ENCODE data around the gene GAA.

Gene GAA

DNA sequence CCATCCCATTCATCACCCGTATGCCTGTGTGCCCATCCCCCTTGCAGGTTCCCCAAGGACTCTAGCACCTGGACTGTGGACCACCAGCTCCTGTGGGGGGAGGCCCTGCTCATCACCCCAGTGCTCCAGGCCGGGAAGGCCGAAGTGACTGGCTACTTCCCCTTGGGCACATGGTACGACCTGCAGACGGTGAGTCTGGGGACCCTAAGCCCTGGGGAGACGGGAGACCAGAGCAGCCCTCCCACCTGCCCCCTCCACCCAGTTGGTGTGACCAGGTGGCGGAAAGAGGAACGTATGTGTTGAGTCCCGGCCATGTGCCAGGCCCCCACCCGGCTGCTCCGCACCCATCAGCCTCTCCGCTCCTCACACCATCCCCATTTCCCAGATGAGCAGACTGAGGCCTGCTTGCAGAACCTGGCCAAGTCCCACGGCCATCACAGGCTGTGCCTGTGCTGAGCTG is 15.6 kb downstream of the GAA start:
- DNase-seq (ENCODE audit: low spot score): no peak

DNA sequence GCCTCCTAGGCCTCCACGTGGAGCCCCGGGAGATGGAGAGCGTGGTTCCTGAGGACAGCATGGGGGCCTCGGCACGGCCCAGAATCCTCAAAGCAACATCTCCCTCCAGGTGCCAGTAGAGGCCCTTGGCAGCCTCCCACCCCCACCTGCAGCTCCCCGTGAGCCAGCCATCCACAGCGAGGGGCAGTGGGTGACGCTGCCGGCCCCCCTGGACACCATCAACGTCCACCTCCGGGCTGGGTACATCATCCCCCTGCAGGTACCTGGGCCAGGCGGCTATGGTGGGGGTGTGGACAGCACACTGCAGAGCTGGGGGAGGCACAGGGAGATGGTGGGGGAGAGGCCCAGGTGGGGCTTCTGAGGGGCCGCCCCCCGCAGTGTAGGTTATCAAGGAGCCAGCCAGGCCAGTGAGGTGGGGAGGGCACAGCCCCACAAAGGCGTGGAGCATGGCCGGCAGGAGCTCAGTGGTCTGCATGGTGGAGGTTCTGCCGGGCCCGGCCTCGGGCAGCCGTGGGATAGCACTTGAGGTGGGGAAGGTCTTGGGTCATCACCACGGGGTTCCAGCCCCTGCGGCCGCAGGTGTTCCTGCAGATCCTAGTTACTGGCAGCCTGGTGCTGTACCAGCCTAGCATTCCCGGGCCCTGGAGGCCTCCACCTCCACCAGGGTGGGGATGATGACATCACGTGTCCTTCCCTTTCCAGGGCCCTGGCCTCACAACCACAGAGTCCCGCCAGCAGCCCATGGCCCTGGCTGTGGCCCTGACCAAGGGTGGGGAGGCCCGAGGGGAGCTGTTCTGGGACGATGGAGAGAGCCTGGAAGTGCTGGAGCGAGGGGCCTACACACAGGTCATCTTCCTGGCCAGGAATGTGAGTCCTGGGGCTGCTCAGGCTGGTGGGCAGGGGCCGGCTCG is 16.4 kb downstream of the GAA start:
- no peak for DNase-seq (ENCODE audit: low spot score)

DNA sequence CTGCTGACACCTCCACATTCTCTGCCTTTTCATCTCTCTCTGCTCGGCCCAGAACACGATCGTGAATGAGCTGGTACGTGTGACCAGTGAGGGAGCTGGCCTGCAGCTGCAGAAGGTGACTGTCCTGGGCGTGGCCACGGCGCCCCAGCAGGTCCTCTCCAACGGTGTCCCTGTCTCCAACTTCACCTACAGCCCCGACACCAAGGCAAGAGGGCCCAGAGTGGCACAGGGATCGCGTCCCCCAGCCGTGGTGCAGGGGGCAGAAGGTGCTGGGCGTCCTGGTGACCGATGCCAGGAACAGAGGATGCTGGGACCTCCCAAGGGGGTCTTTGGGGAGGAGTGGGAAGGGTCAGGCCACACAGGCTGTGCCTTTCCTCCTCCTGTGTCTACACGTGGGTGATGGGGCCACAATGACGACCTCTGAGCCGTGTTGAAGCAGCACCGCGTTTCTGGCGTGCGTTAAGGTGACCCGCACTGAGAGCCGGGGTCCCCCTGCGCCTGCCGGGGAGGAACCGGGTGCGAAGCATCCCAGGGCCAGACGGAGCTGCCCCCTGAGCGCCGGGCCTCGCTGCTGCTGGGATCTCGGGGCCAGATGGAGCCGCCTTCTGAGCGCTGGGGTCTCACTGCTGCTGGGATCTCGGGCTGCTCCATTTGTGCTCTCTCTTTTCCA is 17.4 kb downstream of the GAA start:
- DNase-seq (ENCODE audit: low spot score): no peak

- peak; percentile 54 for DNase-seq (ENCODE audit: low spot score)
Measured at GRCh38 chr17:80119271-80119791, 17.9 kb downstream of the GAA start.

DNA sequence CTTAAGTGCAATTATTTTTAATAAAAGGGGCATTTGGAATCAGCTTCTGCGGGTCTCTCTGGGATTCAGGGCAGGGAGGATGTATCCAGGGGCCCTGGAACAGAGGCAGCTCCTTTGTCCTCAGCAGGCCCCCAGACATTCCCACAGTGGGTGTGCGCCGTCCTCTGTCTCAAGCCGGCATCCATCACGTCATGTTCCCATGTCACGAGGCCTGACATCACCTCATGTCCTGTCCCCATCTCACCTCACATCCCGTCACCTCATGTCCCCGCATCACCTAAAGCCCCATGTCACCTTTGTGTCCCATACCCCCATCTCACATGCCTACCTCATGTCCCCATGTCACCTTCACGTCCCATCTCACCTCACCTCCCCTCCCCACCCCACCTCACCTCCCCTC is 18.5 kb downstream of the GAA start:
- DNase-seq (ENCODE audit: low spot score): no peak

- no peak for DNase-seq (ENCODE audit: low spot score)
Measured at GRCh38 chr17:80122026-80122575, 20.7 kb downstream of the GAA start.

DNA sequence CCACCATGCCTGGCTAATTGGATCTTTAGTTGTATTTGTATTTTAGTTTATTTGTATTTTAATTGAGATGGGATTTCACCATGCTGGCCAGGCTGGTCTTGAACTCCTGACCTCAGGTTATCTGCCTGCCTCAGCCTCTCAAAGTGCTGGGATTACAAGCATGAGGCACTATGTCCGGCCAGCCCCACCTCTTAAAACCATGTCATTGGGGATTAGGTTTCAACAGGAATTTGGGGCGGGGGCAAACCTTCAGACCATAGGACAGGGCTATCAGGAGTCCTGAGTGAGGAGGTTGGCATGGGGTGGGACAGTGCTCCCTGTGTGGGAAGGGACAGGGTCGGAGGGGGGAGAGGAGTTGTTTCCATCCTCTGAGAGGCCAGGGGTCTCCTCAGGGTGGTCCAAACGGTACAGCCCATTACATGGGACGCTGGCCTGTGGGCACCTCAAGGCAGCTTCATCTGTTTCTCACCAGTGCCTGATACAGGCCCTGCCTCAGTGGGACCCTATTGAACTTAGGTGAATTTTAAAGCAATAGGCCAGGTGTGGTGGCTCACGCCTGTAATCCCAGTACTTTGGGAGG is 21.6 kb downstream of the GAA start:
- no peak for DNase-seq (ENCODE audit: low spot score)

DNA sequence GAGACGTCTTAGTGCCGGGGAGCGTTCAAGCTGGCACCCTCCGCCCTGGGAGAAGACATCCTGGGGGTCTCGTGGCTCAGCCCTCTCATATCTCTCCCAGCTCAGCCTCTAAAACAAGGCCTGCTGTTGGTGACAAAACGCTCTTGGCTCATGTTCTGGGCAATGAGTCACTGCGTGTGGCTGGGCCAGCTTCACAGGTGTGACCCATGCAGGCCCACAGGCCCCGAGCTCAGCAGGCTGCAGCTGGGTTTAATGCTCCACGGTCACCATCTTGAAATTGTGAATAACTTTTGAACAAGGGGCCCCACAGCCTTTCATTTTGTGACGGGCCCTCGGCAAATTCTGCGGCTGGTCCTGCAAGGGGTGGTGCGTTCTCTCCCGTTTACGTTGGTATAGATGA is 22.4 kb downstream of the GAA start:
- DNase-seq (ENCODE audit: low spot score): no peak

- peak; percentile 84 for DNase-seq (ENCODE audit: low spot score)
Measured at GRCh38 chr17:80124351-80124981, 23.1 kb downstream of the GAA start.

DNA sequence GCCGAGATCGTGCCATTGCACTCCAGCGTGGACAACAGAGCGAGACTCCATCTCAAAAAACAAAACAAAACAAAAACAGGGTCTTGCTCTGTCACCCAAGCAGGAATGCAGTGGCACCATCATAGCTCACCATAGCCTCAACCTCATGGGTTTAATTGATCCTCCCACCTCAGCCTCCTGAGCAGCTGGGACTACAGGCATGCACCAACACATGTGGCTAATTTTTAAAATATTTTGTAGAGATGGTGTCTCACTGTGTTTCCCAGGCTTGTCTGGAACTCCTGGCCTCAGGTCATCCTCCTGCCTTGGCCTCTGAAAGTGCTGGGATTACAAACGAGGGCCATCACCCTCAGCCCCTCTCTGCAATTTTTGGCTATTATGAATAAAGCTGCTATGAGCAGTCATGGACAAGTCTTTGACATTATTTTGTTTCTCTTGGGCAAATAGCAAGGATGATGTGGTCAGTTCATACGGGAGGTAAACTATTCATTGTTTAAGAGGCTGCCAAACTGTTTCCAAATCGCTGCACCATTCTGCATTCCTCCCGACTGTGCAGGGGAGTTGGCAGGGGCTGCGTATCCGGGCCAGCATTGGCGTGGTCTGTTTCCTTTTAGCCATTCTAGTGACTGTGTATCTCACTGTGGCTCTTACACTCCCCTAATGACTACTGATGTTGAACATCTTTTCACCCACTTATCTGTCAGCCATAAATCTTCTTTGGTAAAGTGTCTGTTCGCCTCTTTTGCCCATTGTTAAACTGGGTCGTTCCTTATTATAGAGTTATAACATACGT is 24.5 kb downstream of the GAA start:
- DNase-seq (ENCODE audit: low spot score): peak; percentile 44

DNA sequence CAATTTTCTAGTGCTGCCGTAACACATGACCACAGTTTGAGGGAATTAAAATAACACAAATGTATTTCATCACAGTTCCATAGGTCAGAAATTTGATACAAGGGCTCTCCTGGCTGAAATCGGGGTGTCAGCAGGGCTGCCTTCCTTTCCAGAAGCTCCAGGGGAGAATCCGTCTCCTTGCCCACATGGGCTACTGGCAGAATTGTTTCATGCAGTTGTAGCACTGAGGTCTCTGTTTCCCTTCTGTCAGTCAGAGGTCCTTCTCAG is 25.0 kb downstream of the GAA start:
- no peak for DNase-seq (ENCODE audit: low spot score)

GRCh38 chr17:80129006-80129565 is 27.7 kb downstream of the GAA start:
- DNase-seq (ENCODE audit: low spot score): no peak

- DNase-seq (ENCODE audit: low spot score): no peak
Measured at GRCh38 chr17:80130992-80131391, 29.6 kb downstream of the GAA start.

DNA sequence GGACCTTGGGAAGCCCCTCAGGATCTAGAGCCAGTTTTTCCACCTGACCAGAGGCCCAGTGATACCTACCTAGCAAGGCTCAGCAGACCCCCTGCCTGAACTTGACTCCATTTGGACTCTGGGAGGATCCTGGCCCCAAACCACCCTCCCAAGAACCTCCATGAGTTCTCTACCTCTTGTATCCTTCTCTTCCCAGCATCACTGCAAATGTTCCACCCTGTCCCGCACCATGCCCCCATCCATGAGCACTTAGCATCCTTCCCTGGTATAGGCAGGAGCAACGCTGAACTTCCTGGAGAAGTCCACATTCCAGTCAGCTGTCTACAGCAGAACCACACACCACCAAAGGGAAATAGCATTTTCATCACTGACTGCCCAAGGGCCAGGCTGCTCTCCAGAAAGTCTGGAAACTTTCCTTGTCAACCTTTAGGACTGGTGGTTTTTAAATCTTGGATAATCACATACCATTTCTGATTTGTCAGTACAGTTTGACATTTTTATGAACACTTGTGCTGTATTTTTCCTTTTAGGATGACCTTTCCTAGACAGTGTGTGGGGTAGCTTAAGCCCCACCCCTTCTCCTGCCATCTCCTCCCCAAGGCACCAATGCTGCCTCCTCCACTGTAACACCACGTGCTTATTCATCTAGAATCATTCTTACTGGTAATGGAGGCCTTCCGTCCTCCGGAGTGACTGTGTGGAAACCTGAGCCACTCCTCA is 31.7 kb downstream of the GAA start:
- no peak for DNase-seq (ENCODE audit: low spot score)

DNA sequence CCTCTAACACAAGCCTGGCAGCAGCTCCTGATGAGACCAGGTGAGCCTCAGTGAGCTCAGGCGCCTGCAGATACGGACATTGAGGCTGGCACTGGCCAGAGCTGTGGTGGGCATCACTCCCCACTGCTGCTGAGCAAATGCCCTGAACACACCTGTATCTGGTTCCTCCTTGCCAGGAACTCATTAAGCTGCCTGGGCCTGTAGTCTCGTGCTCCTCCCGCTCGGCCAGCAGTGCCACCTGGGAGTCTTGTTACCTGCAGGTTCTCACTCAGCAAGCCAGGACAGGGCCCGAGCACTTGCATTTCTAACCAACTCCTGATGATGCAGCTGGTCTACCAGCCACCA is 32.2 kb downstream of the GAA start:
- DNase-seq (ENCODE audit: low spot score): no peak

DNA sequence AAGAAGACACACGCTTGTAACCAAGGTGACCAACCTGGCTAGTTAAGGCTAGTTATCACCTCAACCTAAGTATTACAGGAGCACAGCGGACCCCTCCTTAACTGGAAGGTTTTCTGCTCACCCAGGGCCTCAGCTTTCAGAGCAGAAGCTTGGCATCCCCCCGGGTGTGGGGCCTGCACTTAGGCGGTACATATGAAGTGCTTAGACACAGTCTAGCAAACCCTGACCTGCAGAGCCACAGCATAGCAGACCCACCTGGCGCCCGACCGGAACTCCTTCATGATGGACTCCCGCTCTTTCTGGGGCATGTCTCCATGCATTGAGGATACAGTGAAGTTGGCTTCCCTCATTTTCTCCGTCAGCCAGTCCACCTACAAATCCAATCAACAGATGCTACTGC is 35.8 kb downstream of the GAA start:
- DNase-seq (ENCODE audit: low spot score): no peak

DNA sequence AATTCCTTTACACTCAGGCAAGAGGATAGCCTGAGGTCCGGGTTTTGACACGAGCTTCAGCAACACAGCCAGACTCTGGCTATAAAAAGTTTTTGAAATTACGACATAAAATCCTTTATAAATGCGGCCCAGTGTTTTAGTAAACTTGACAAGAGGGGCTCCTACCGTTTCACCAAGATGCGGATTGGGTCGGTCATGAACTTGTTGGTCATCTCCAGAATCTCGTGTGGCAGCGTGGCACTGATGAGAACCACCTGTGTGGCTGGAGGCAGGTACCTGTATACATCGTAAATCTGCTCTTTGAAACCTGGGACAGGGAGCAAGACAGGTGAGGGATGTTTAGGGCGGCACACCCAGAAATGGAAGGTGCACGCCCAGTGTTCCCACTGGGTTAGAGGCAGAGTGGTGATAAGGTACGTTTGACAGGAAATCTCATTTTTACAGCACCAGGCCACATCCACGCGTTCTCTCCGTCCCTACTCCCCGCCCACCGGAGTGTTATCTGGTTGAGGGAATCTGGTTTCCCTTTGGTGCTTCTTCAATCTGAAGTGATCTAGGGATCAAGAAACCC is 37.6 kb downstream of the GAA start:
- no peak for DNase-seq (ENCODE audit: low spot score)

GRCh38 chr17:80141463-80142165 is 40.2 kb downstream of the GAA start:
- no peak for DNase-seq (ENCODE audit: low spot score)

- DNase-seq (ENCODE audit: low spot score): no peak
Measured at GRCh38 chr17:80142929-80143328, 41.5 kb downstream of the GAA start.

Measured in SK-N-DZ (cell line).